ENCODE measurements around the gene USH2A.

GRCh38 chr1:216183007-216183406 lies 240.2 kb downstream of the USH2A start:
- TF ChIP-seq POLR2A (IDR thresholded peaks at IDR 0.05; ENCODE audit: low read length) (no peak), GATA1 (IDR thresholded peaks at IDR 0.05; ENCODE audit: low read depth, low read length) (no peak)
